ENCODE measurements around the gene PLCB3. TPM values are rescaled to one million over a fixed set of nuclear protein-coding genes. Genes with fewer than 3 reads are reported as not detected.

PLCB3 gene
- total RNA-seq, 1 donor from 2014 or later, result 9.6 TPM

- intact Hi-C loops (cut with DNase I), result no loop called here
- DNase-seq (ENCODE audit: low spot score), result no peak
Observed at GRCh38 chr11:64276653-64277431, 25.5 kb downstream of the PLCB3 start.

GRCh38 chr11:64278576-64279190 is 27.4 kb downstream of the PLCB3 start:
- intact Hi-C loops (cut with DNase I), result no loop called here
- DNase-seq (ENCODE audit: low spot score), result no peak

DNA sequence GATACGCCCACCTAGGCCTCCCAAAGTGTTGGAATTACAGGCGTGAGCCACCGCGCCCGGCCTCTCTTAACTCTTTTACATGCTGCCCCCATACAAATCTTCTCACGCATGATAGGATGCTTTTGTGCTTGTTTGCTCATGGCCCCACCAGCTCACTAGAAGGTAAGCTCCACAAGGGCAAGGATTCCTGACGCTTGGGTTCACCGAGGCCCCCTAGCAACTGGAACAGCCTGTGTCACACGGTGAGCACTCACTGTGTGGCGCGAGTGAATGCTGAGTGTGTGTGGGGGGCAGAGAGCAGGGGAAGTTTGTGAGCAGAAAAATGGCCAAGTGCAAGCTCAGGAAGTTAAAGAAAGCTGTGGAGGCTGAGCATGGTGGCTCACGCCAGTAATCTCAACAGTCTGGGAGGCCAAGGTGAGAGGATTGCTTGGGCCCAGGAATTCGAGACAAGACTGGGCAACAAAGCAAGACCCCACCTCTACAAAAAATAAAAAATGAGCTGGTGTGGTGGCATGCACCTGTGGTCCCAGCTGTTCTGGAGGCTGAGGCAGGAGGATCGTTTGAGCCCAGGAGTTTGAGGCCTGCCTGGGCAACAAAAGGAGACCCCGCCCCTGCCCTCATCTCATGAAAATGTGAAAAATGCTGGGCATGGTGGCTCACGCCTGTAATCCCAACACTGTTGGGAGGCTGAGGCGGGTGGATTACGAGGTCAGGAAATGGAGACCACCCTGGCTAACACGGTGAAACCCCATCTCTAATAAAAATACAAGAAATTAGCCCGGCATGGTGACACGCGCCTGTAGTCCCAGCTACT is 30.8 kb downstream of the PLCB3 start:
- intact Hi-C loops (cut with DNase I), result no loop called here
- DNase-seq (ENCODE audit: low spot score), result no peak

DNA sequence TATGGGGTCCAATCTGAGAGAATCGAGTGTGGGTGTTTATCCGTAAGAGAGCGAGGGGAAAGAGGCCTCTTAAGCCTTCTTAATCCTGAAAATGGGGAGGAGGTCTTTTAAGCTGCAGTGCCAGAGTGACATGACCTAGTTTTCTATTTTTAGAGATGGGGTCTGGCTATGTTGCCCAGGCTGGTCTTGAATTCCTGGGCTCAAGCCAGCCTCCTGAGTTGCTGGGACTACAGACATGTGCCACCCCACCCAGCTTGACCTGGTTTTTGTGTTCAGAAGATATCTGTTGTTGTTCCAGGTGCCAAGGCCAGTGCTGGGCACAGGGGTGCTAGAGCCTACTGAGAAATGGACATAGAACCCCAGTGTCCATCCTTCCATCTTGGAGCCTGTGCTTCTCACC is 31.8 kb downstream of the PLCB3 start:
- intact Hi-C loops (cut with DNase I), result no loop called here
- no peak for DNase-seq (ENCODE audit: low spot score)

- intact Hi-C loops (cut with DNase I), result loop anchor here (2.0 kb wide), 1 partner anchor 20 kb away; the partner anchor contains the start of gene ESRRA
Observed at GRCh38 chr11:64284048-64284961, 33.0 kb downstream of the PLCB3 start, which contains the start of gene BAD. Gene BAD (minus strand): TSS chr11:64284665. CDS start chr11:64284368, 297 bp downstream.

DNA sequence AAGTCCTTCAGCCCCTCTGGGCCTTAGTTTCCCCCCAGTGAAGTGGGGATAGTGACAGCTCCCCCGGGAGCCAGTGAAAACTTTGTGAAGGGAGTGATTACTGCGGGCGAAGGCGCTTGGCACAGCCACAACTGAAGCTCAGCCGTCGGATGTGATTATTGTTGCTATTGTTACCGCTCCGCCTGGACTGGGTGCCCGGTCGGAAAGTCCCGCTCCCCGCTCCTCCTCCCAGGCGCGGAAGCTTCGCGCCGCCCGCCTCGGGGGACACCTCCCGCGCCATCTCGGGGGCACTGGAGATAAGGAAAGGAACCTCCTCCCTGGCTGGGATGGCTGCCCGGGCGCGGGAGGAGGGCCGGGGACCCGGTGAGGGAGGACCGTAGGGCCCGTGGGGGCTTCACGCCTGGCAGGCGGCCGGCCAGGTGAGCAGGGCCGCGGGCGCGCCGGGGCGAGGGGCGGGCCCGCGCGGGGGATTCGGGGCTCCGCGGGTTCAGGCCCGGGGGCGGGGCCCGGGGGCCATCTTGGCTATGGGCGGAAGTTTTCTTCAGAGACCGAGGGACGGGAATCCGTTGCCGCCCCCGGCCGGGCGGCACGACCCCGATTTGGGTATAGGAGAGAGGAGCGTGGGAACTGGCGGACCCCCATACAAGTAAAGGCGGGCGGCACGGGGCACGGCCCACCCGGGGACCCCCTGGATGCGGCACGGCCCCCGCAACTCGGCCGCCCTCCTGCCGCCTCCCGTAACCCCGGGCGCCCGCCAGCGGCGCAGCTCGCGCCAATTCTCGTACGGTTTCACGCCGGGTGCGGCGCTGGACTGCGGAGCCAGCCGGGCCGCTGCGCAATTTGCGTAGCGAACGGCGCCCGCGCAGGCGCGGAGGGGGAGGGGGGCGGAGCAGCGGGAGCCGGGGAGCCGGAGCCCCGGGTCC is 33.9 kb downstream of the PLCB3 start, which contains the start of gene GPR137:
GPR137 (plus strand) TSS at position 887 of the 923 bp plus-strand sequence. CDS start 677 bp downstream, outside the sequence.
- intact Hi-C loops (cut with DNase I), result loop anchor here (1.0 to 2.0 kb wide), 2 partner anchors 15 to 20 kb away; partner anchors contain the start of gene ESRRA
- DNase-seq (ENCODE audit: low spot score), result peak; percentile 95

More at GRCh38 chr11:64284048-64284961, 33.0 kb downstream of the PLCB3 start, which contains the start of gene BAD:
- DNase-seq (ENCODE audit: low spot score), result peak; percentile 98

- no peak for DNase-seq (ENCODE audit: low spot score)
- intact Hi-C loops (cut with DNase I), result loop anchor here (1.0 to 2.0 kb wide), 2 partner anchors 16 to 19 kb away; partner anchors contain the start of gene ESRRA
Observed at GRCh38 chr11:64285885-64286800, 34.8 kb downstream of the PLCB3 start.

DNA sequence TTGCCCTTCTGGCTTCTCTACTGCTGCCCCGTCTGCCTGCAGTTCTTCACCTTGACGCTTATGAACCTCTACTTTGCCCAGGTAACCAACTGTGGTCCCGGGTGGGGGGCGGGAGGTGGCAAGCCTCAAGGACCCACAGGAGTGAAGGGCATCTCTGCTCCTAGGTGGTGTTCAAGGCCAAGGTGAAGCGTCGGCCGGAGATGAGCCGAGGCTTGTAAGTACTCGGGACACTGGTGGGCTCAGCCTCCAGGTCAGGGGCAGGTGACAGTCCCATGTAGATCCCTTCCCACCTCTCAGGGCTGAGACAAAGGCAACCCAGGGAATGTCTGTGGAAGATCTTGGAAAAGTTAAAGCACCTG is 35.5 kb downstream of the PLCB3 start:
- no peak for DNase-seq (ENCODE audit: low spot score)

DNA sequence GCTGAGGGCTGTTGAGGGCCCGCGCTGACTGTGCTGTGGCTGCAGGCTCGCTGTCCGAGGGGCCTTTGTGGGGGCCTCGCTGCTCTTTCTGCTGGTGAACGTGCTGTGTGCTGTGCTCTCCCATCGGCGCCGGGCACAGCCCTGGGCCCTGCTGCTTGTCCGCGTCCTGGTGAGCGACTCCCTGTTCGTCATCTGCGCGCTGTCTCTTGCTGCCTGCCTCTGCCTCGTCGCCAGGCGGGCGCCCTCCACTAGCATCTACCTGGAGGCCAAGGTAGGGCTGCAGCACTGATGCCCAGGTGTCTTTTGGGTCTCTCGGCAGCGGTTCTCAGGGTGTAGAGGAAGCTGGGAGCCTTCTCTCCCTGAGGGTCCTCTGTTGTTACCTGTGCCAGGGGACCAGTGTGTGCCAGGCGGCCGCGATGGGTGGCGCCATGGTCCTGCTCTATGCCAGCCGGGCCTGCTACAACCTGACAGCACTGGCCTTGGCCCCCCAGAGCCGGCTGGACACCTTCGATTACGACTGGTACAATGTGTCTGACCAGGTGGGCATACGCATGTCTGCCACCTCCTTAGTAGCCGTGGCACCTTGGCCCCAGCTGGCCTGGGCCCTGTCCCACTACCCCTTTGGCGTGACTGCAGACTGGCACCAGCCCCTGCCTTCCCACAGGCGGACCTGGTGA is 36.5 kb downstream of the PLCB3 start:
- no peak for DNase-seq (ENCODE audit: low spot score)
- intact Hi-C loops (cut with DNase I), result no loop called here

More for the DNA sequence above, 35.5 kb downstream of the PLCB3 start:
- intact Hi-C loops (cut with DNase I), result no loop called here

DNA sequence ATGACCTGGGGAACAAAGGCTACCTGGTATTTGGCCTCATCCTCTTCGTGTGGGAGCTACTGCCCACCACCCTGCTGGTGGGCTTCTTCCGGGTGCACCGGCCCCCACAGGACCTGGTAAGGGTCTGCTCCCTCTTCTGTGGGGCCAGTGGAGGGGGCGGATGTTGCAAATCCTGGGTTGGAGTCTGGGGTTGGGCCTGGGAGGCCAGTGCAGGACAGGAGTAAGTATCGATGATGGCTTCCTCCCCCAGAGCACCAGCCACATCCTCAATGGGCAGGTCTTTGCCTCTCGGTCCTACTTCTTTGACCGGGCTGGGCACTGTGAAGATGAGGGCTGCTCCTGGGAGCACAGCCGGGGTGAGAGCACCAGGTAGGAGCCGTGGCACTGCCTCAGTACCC is 37.0 kb downstream of the PLCB3 start:
- no peak for DNase-seq (ENCODE audit: low spot score)

DNA sequence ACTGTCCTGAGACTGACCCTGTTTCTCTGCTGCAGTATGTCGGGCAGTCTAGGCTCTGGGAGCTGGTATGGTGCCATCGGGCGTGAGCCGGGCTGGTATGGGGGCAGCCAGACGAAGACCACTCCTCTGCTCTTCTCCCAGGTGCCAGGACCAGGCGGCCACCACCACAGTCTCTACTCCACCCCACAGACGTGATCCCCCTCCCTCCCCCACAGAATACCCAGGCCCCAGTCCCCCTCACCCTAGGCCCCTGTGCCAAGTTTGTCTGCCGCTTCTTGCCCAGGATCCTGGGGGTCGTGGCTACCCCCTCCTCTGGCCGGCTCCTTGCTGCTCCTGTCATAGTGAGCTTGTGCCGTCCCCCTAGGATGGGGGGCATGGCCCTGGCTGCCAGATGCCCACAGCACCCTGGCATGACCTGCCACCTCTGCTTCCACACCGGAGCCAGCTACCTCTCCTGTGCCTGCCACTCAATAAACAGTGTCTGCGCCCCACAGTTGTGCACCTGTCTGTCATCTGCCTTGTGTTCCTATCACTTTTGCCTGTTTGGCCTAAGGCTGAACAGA is 37.8 kb downstream of the PLCB3 start:
- intact Hi-C loops (cut with DNase I), result no loop called here
- no peak for DNase-seq (ENCODE audit: low spot score)

More for the DNA sequence above, 37.0 kb downstream of the PLCB3 start:
- intact Hi-C loops (cut with DNase I), result no loop called here

- DNase-seq (ENCODE audit: low spot score), result no peak
- intact Hi-C loops (cut with DNase I), result no loop called here
Observed at GRCh38 chr11:64290352-64291261, 39.3 kb downstream of the PLCB3 start.

DNA sequence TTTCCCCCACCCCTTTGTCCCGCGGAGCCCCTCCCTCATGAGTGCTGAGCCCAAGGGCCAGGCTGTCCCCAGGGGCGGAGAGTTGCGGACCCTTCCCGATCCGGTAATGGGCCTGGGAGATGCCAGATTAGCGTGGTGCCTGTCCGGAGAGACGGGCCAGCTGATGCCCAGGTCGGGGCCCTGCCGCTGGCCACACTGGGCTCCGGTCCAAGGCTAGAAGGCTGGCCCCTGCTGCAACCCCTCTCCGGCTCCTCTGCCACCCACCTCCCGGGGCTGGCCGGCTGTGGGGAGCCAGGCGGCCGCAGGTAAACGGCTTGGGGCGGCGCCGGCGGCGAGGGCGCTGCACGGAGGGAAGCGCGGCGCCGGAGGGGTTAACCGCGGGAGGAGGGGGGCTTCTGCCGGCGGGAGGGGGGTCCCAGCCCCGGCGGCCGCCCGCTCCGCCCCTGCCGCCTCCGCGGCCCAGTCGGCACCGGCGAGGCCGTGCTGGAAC is 40.0 kb downstream of the PLCB3 start, which contains the start of gene KCNK4:
KCNK4 (plus strand) TSS at position 41 of the 490 bp plus-strand sequence. CDS start 1,717 bp downstream, outside the sequence.
- no peak for DNase-seq (ENCODE audit: low spot score)

GRCh38 chr11:64291752-64292459 is 40.6 kb downstream of the PLCB3 start:
- intact Hi-C loops (cut with DNase I), result no loop called here
- DNase-seq (ENCODE audit: low spot score), result no peak

More for the DNA sequence above, 40.0 kb downstream of the PLCB3 start, which contains the start of gene KCNK4:
- intact Hi-C loops (cut with DNase I), result no loop called here
